Sigmoid colon (tissue), 4 donors: ENCODE results near the gene RASGRP2.

Experiments used
- EP300 ChIP-seq, 4 donors: sonication (generic); formaldehyde crosslinking; IDR thresholded peaks; one replicate each; pipeline ENCODE4 v1.6.1; 2017; ENCODE audit warnings: antibody characterized with exemption in 4 of 4
- POLR2AphosphoS5 ChIP-seq, 4 donors: sonication (generic); formaldehyde crosslinking; IDR thresholded peaks; one replicate each; pipeline ENCODE4 v1.6.1; 2017; ENCODE audit warnings: antibody characterized with exemption in 4 of 4
- TF ChIP-seq, protein P1 (sequence below), 4 experiments: fragments of 450-650 bp in 3 of 4; fragments of 200-600 bp in 1 of 4; IDR thresholded peaks; one replicate each; pipeline ENCODE4 v1.5.1; 2016 to 2019; ENCODE audit warnings: antibody characterized with exemption in 4 of 4, mild to moderate bottlenecking in 3 of 4, moderate library complexity in 2 of 4

DNA sequence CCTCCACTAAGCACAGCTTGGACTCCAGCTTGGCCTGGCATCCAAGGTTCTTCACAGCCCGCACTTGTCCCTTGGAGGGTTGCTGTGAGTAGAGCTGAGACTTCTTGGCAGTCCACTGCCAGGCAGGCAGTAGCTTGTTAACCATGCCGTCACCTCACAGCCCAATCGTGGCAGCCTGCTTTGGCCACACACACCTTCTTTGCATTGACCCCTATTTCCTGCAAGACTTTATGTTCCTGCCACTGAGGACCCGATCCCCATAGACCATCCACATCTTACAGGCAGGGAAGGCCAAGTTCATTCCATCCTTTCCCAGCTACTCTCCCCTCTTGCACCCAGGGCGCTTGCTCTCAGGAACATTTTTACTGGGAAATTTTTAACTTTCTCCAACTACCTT lies 18.3 kb upstream of the RASGRP2 start:
- TF ChIP-seq, protein P1, sequence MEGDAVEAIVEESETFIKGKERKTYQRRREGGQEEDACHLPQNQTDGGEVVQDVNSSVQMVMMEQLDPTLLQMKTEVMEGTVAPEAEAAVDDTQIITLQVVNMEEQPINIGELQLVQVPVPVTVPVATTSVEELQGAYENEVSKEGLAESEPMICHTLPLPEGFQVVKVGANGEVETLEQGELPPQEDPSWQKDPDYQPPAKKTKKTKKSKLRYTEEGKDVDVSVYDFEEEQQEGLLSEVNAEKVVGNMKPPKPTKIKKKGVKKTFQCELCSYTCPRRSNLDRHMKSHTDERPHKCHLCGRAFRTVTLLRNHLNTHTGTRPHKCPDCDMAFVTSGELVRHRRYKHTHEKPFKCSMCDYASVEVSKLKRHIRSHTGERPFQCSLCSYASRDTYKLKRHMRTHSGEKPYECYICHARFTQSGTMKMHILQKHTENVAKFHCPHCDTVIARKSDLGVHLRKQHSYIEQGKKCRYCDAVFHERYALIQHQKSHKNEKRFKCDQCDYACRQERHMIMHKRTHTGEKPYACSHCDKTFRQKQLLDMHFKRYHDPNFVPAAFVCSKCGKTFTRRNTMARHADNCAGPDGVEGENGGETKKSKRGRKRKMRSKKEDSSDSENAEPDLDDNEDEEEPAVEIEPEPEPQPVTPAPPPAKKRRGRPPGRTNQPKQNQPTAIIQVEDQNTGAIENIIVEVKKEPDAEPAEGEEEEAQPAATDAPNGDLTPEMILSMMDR (IDR thresholded peaks at IDR 0.05): no peak
- TF ChIP-seq EP300 (IDR thresholded peaks at IDR 0.05): no peak
- peak in 1 of 4 donors; percentile 26 for TF ChIP-seq POLR2AphosphoS5 (IDR thresholded peaks at IDR 0.05)
